K562 (cell line): ENCODE measurements around the gene FAAP100. TPM values are rescaled to one million over a fixed set of nuclear protein-coding genes. Genes with fewer than 3 reads are reported as not detected.

Source experiments
- GABPB1 ChIP-seq: sonication (generic); formaldehyde crosslinking; IDR thresholded peaks from 2 replicates; pipeline ENCODE4 v1.8.0; 2022; ENCODE audit warnings: mild to moderate bottlenecking, missing genetic modification reagents
- HLTF ChIP-seq: fragments of 450-650 bp; IDR thresholded peaks from 2 replicates; pipeline ENCODE4 v1.6.1; 2016
- MEF2D ChIP-seq: conservative IDR thresholded peaks from 2 replicates; pipeline ENCODE4 v1.6.1; 2016; ENCODE audit warnings: low read depth, missing genetic modification characterization, missing compliant biosample characterization
- MYC ChIP-seq, 2 experiments: fragments of 250-450 bp in 1 of 2; sonication (Bioruptor Pico) in 1 of 2; IDR thresholded peaks; 2 replicates each; pipeline versions ENCODE4 v1.5.1 to v1.6.1; 2012 to 2021; ENCODE audit warnings: low read depth in 2 of 2, borderline replicate concordance in 1 of 2, improper control_type of control experiment in 1 of 2, low read length in 1 of 2, mild to moderate bottlenecking in 1 of 2, moderate library complexity in 1 of 2
- MYNN ChIP-seq, 2 experiments: sonication (generic); formaldehyde crosslinking in 1 of 2; IDR thresholded peaks; 2 replicates each; pipeline versions ENCODE4 v1.5.0 to v1.6.1; 2016 to 2020; ENCODE audit warnings: antibody characterized with exemption in 1 of 2, missing genetic modification reagents in 1 of 2
- NR1H2 ChIP-seq: sonication (generic); formaldehyde crosslinking; IDR thresholded peaks from 2 replicates; pipeline ENCODE4 v1.4.0; 2020; ENCODE audit warnings: mild to moderate bottlenecking, missing genetic modification reagents
- NR2F6 ChIP-seq: fragments of 450-650 bp; formaldehyde crosslinking; IDR thresholded peaks from 2 replicates; pipeline ENCODE4 v1.4.0; 2020; ENCODE audit warnings: mild to moderate bottlenecking
- PHB2 ChIP-seq: fragments of 450-650 bp; IDR thresholded peaks from 2 replicates; pipeline ENCODE4 v1.6.1; 2017; ENCODE audit warnings: low read depth
- SMAD1 ChIP-seq: fragments of 150-350 bp; IDR thresholded peaks from 2 replicates; pipeline ENCODE4 v1.6.1; 2014; ENCODE audit warnings: low read length, low read depth; ENCODE audit not compliant: partially characterized antibody
- TRIM28 ChIP-seq: fragments of 450-650 bp; IDR thresholded peaks from 2 replicates; pipeline ENCODE4 v1.6.1; 2017
- XRCC5 ChIP-seq: fragments of 200-400 bp; formaldehyde crosslinking; IDR thresholded peaks from 2 replicates; pipeline ENCODE4 v1.6.1; 2017; ENCODE audit warnings: low read depth, mild to moderate bottlenecking, low read length
- ZBED1 ChIP-seq: IDR thresholded peaks from 2 replicates; pipeline ENCODE4 v1.6.1; 2014
- ZFPM2 ChIP-seq: fragments of 250-450 bp; sonication (Bioruptor Pico); IDR thresholded peaks from 2 replicates; pipeline ENCODE4 v1.5.1; 2022; ENCODE audit warnings: mild to moderate bottlenecking
- ZNF589 ChIP-seq: fragments of 200-800 bp; sonication (Bioruptor generic); IDR thresholded peaks from 2 replicates; pipeline ENCODE4 v1.6.1; 2016; ENCODE audit warnings: low read depth, missing genetic modification characterization, missing compliant biosample characterization
- ZNF76 ChIP-seq: fragments of 250-450 bp; sonication (Bioruptor Pico); IDR thresholded peaks from 2 replicates; pipeline ENCODE4 v1.4.0; 2020; ENCODE audit warnings: mild to moderate bottlenecking, moderate library complexity, borderline replicate concordance
- polyA plus RNA-seq, 8 experiments: library from polyadenylated mRNA; depleted of rRNA in 4 of 8; stranded (reverse) in 5 of 8; unstranded in 3 of 8; fragments of >200 nt; fragmentation: Nextera tagmentation in 2 of 8; fragmentation: Illumina TruSeq in 1 of 8; extraction: Ambion mirVana in 2 of 8; extraction: Trizol in 1 of 8; gene quantifications; 2 replicates each; pipeline versions ENCODE4 v1.2.1 to v1.2.3, GENCODE V29; 2011 to 2014; ENCODE audit warnings: inconsistent platforms in 1 of 8, missing spikeins in 1 of 8
- total RNA-seq, 7 experiments: library from RNA; depleted of rRNA in 6 of 7; stranded (reverse); fragments of >200 nt in 6 of 7; fragmentation: Illumina TruSeq in 2 of 7; extraction: Trizol in 2 of 7; gene quantifications; 2 replicates each; pipeline versions ENCODE4 v1.2.1 to v1.2.3, GENCODE V29; 2011 to 2021; ENCODE audit warnings: low replicate concordance in 1 of 7
- TF ChIP-seq, protein P1 (sequence below), 2 experiments: fragments of 450-650 bp in 1 of 2; sonication (generic) in 1 of 2; formaldehyde crosslinking in 1 of 2; IDR thresholded peaks in 1 of 2; conservative IDR thresholded peaks in 1 of 2; 2 replicates each; pipeline versions ENCODE4 v1.6.1 to v1.8.1; 2016 to 2023; ENCODE audit warnings: mild to moderate bottlenecking in 2 of 2, moderate library complexity in 2 of 2, inconsistent platforms in 1 of 2, missing genetic modification reagents in 1 of 2
- TF ChIP-seq, protein P2 (sequence below): fragments of 450-650 bp; formaldehyde crosslinking; IDR thresholded peaks from 2 replicates; pipeline ENCODE4 v1.4.0; 2020; ENCODE audit warnings: mild to moderate bottlenecking, moderate library complexity
- TF ChIP-seq, protein P3 (sequence below), 2 experiments: fragments of 450-650 bp in 1 of 2; IDR thresholded peaks; 2 replicates each; pipeline ENCODE4 v1.6.1; 2011 to 2017; ENCODE audit warnings: low read depth in 2 of 2, antibody characterized with exemption in 1 of 2, borderline replicate concordance in 1 of 2, low read length in 1 of 2, mild to moderate bottlenecking in 1 of 2, mixed read lengths in 1 of 2; ENCODE audit not compliant: control insufficient read depth in 1 of 2
- TF ChIP-seq, protein P4 (sequence below): fragments of 450-650 bp; formaldehyde crosslinking; IDR thresholded peaks from 2 replicates; pipeline ENCODE4 v1.4.0; 2022; ENCODE audit warnings: missing genetic modification characterization

The FAAP100 gene
- total and polyA plus RNA-seq, 9 of the 15 experiments (the other 6 are each of a cell fraction or from before 2014, with no cell fraction given), result 0.31 to 51.2 (median 12.6) TPM

DNA sequence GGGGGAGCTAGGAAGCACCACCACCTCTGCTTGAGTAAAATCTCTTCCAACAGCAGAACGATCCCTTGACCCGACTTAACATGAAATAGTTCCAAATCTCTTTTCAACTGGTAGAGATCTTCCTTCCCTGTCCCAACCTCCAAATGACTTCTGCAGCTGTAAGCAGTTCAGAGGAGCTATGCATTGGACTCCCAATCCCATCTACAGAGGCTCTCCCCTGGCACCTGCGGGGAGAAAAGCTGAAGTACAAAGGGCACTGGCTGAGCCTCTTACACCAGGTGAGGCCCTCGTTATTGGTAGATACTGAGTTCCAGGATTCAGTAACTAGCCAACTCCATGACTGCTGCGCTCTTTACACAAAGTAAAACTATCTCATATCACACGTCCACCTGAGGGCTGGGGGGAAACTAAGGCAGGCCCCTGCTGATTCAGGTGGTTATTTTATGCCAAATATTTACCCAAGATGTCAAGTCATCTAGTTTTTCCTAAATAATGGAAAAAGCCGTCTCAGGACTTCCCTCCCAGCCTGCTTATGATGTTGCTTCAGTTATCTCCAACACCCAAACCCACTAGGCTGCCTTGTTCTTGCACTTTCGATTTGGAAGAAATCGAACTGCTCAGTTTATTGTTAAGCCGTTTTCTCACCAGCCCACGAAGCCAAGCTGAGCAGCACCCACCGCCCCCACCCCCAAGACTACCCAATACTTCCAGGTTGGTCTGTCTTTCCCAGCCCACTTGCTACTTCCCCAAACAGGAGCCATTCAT lies 42.8 kb downstream of the FAAP100 start (continued):
- TF ChIP-seq MYNN (IDR thresholded peaks at IDR 0.05) (0 out of 2 replicates have a peak, but pooled peaks have one; percentile 22), MYNN (CRISPR knock-in tag; IDR thresholded peaks at IDR 0.05) (no peak), ZNF589 (CRISPR knock-in tag) (no peak), GABPB1 (CRISPR knock-in tag) (no peak), NR1H2 (CRISPR knock-in tag) (no peak), PHB2 (no peak), ZFPM2 (CRISPR knock-in tag) (no peak; the same call in 1 of the 2 replicates), SMAD1 (no peak), ZBED1 (peak; percentile 88; the same call in 1 of the 2 replicates), XRCC5 (no peak), ZNF76 (CRISPR knock-in tag) (no peak), HLTF (no peak), NR2F6 (CRISPR knock-in tag) (no peak), TRIM28 (no peak), MEF2D (tag) (no peak), MYC (IDR thresholded peaks at IDR 0.05; ENCODE audit: low read depth, low read length) (no peak), MYC (CRISPR knock-in tag; IDR thresholded peaks at IDR 0.05; ENCODE audit: borderline replicate concordance, low read depth) (0 out of 2 replicates have a peak, but pooled peaks have one; percentile 14)
- TF ChIP-seq, protein P1, sequence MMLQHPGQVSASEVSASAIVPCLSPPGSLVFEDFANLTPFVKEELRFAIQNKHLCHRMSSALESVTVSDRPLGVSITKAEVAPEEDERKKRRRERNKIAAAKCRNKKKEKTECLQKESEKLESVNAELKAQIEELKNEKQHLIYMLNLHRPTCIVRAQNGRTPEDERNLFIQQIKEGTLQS (IDR thresholded peaks at IDR 0.05), result no peak
- TF ChIP-seq, protein P1 (CRISPR knock-in tag; conservative IDR thresholded peaks at IDR 0.05), result peak; percentile 59; the same call in 1 of the 2 replicates
- TF ChIP-seq, protein P2, sequence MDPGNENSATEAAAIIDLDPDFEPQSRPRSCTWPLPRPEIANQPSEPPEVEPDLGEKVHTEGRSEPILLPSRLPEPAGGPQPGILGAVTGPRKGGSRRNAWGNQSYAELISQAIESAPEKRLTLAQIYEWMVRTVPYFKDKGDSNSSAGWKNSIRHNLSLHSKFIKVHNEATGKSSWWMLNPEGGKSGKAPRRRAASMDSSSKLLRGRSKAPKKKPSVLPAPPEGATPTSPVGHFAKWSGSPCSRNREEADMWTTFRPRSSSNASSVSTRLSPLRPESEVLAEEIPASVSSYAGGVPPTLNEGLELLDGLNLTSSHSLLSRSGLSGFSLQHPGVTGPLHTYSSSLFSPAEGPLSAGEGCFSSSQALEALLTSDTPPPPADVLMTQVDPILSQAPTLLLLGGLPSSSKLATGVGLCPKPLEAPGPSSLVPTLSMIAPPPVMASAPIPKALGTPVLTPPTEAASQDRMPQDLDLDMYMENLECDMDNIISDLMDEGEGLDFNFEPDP (CRISPR knock-in tag), result peak; percentile 28; the same call in 1 of the 2 replicates
- TF ChIP-seq, protein P3, sequence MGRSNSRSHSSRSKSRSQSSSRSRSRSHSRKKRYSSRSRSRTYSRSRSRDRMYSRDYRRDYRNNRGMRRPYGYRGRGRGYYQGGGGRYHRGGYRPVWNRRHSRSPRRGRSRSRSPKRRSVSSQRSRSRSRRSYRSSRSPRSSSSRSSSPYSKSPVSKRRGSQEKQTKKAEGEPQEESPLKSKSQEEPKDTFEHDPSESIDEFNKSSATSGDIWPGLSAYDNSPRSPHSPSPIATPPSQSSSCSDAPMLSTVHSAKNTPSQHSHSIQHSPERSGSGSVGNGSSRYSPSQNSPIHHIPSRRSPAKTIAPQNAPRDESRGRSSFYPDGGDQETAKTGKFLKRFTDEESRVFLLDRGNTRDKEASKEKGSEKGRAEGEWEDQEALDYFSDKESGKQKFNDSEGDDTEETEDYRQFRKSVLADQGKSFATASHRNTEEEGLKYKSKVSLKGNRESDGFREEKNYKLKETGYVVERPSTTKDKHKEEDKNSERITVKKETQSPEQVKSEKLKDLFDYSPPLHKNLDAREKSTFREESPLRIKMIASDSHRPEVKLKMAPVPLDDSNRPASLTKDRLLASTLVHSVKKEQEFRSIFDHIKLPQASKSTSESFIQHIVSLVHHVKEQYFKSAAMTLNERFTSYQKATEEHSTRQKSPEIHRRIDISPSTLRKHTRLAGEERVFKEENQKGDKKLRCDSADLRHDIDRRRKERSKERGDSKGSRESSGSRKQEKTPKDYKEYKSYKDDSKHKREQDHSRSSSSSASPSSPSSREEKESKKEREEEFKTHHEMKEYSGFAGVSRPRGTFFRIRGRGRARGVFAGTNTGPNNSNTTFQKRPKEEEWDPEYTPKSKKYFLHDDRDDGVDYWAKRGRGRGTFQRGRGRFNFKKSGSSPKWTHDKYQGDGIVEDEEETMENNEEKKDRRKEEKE (IDR thresholded peaks at IDR 0.05; ENCODE audit: borderline replicate concordance in 1 of 2, control insufficient read depth in 1 of 2, low read depth in 2 of 2, low read length in 1 of 2), result peak in 1 of 2 experiments; percentile 68; a peak in 1 of 4 replicates
- TF ChIP-seq, protein P4, sequence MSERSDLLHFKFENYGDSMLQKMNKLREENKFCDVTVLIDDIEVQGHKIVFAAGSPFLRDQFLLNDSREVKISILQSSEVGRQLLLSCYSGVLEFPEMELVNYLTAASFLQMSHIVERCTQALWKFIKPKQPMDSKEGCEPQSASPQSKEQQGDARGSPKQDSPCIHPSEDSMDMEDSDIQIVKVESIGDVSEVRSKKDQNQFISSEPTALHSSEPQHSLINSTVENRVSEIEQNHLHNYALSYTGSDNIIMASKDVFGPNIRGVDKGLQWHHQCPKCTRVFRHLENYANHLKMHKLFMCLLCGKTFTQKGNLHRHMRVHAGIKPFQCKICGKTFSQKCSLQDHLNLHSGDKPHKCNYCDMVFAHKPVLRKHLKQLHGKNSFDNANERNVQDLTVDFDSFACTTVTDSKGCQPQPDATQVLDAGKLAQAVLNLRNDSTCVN (CRISPR knock-in tag), result peak; percentile 87
